ENCODE data around the gene DUSP15. TPM values are rescaled to one million over a fixed set of nuclear protein-coding genes. Genes with fewer than 3 reads are reported as not detected.

DUSP15 gene
- total RNA-seq, 1 donor from 2014 or later = not detected

DNA sequence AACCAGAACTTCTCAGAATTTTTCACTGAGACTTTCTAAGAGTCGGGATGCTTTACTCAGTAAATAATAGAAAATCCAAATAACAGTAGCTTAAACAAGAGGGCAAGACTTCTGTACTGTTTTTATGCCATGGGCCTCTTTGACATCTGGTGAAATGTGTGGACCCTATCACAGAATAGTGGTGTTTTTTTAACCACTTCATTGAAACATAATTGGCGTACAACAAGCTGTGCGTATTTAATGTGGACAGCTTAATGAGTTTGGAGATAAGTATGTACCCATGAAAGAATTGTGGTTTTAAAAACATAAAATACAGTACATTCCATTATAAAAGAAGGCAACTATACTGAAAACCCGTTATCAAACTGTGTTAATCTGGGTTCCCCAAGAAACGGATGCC, 43.8 kb upstream of the DUSP15 start:
- DNase-seq (ENCODE audit: low read depth) = no peak
- TF ChIP-seq, protein P1, sequence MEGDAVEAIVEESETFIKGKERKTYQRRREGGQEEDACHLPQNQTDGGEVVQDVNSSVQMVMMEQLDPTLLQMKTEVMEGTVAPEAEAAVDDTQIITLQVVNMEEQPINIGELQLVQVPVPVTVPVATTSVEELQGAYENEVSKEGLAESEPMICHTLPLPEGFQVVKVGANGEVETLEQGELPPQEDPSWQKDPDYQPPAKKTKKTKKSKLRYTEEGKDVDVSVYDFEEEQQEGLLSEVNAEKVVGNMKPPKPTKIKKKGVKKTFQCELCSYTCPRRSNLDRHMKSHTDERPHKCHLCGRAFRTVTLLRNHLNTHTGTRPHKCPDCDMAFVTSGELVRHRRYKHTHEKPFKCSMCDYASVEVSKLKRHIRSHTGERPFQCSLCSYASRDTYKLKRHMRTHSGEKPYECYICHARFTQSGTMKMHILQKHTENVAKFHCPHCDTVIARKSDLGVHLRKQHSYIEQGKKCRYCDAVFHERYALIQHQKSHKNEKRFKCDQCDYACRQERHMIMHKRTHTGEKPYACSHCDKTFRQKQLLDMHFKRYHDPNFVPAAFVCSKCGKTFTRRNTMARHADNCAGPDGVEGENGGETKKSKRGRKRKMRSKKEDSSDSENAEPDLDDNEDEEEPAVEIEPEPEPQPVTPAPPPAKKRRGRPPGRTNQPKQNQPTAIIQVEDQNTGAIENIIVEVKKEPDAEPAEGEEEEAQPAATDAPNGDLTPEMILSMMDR (conservative IDR thresholded peaks at IDR 0.05; ENCODE audit: low read depth, low read length) = no peak
- no peak overlapping the region for H3K4me3 ChIP-seq (ENCODE audit: low read depth, low read length)

DNA sequence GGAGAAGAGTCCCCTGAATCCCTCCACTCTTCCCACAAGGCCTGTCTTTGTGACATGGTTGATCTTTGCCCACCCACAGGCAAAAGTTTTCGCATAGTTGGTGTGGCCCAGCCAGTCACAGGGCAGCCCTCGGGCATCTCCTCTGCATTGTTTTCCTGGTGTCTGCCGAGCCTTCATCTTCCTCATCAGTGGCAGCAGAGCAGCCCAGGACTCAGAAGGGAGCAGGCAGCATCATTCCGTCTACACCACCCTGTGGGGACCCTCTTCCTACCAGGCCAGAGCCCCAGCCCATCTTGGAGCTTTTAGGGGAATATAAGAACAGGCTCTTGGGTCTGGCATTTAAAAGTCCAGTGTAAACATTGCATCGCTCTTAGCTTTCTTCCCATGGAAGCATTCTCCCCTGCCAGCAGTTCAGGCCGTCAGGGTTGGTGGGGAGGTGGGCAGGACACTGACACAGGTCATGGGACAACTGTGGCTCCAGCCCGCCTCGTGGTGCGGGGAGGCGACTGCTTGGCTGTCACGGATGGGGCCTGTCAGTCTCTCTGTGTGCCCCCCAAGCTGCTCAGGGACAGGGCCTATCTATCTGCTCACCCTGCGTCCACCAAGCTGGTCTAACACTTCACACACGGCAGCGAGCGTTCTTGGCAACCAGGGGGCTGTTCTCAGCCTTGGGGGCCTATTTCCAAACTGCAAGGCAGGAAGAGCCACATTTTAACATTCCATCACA, 43.3 kb upstream of the DUSP15 start:
- TF ChIP-seq, protein P1 (conservative IDR thresholded peaks at IDR 0.05; ENCODE audit: low read depth, low read length) = no peak
- no peak overlapping the region for H3K4me3 ChIP-seq (ENCODE audit: low read depth, low read length)

DNA sequence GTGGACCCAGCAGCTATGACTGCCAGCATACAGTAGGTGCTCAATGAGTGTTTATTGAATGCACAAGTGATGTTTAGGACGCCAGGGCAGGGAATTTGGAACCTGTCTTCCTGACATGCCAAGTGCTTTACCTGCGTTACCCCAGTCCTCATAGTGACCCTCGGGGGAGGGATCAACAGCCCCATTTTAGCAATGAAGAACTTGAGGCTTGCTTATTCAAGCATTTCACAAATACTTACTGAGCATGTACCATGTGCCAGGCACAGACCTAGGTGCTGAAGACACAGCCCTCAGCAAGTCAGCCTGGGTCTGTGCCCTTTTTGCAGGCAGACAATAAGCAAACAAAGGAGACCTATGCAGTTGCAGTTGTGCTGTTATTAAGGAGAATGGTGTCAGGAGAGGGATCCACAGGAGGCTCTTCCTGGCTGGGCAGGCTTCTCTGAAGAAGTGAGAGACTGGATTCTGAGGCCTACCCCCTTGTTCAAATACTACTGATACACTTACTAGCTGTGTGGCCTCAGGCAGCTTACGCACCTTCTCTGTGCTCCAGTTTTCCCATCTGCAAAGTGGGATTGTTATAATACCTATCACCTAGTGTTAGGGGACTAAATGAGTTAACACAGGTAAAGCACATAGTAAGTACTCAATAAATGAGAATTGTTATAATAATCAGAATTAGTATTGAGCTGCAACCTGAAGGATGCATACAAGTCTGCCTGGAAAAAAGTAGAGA, 39.9 kb upstream of the DUSP15 start:
- TF ChIP-seq, protein P1 (conservative IDR thresholded peaks at IDR 0.05; ENCODE audit: low read depth, low read length) = no peak
- no peak overlapping the region for H3K4me3 ChIP-seq (ENCODE audit: low read depth, low read length)
- DNase-seq (ENCODE audit: low read depth) = no peak

More for the DNA sequence above, 43.3 kb upstream of the DUSP15 start:
- no peak for DNase-seq (ENCODE audit: low read depth)

DNA sequence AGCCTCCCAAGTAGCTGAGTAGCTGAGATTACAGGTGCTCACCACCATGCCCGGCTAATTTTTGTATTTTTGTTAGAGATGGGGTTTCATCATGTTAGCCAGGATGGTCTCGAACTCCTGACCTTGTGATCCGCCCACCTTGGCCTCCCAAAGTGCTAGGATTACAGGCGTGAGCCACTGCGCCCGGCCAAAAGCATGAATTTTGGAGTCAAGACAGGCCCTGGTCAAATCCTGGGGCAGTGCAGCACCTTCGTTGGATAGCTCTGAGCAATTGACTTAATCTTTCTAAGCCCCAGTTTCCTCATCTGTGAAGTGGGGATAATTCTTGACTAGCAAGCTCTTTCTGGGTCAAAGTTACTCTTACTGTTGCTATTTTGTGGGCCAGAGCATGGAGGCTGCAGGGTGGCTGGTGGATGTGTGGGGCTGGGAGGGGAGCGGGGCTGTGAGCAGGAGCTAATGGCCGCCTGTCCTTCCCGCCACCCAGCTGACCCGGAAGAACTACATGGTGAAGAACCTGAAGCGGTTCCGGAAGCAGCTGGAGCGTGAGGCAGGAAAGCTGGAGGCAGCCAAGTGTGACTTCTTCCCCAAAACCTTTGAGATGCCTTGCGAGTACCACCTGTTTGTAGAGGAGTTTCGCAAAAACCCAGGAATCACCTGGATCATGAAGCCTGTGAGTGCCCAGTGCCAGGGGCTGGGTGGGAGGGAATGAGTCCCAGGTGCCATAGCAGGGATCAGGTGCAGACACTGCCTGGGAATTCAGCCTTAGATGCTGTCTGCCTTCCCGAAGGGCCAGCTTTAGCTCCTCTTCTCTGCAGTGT, 39.1 kb upstream of the DUSP15 start:
- TF ChIP-seq, protein P1 (conservative IDR thresholded peaks at IDR 0.05; ENCODE audit: low read depth, low read length) = no peak
- H3K4me3 ChIP-seq (ENCODE audit: low read depth, low read length) = no peak overlapping the region
- no peak for DNase-seq (ENCODE audit: low read depth)

DNA sequence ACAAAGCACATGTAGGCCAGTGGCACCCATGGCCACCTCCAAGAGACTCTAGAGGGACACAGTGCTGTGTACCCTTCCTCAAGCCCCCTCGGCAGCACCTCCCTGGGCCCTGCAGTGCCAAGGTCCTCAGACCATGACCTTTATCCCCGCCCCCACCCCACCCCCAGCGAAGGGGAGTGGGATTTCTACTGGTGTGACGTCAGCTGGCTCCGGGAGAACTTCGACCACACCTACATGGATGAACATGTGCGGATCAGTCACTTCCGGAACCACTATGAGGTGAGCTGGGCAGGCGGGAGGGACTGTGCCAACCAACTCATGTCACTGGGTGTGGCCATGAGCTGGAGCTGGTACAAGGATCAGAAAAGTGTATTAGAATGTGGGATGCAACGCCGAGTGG, 38.1 kb upstream of the DUSP15 start:
- DNase-seq (ENCODE audit: low read depth) = no peak
- no peak overlapping the region for H3K4me3 ChIP-seq (ENCODE audit: low read depth, low read length)

DNA sequence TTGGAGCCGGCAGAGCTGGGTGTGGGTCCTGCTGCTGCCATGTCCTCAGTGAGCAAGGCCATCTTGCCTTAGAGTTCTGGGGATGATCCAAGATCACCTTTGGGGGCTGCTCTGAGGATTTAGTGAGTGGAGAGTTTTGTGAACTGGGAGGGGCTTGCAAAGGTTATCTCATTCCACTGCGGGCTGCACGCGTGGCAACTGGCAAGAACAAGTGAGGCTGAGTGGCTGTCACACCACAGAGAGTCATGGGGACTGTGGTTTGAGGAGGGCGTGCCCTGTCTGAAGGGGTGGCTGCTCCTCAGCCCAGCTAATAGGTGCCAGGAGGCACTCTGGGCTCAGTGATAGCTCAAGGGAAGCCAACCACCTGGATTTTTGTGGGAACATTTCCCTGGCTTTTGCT, 37.7 kb upstream of the DUSP15 start:
- no peak overlapping the region for H3K4me3 ChIP-seq (ENCODE audit: low read depth, low read length)
- no peak for DNase-seq (ENCODE audit: low read depth)
- TF ChIP-seq, protein P1 (conservative IDR thresholded peaks at IDR 0.05; ENCODE audit: low read depth, low read length) = no peak

More for the DNA sequence above, 38.1 kb upstream of the DUSP15 start:
- TF ChIP-seq, protein P1 (conservative IDR thresholded peaks at IDR 0.05; ENCODE audit: low read depth, low read length) = no peak
